ENCODE data around the gene CCDC78. TPM values are rescaled to one million over a fixed set of nuclear protein-coding genes. Genes with fewer than 3 reads are reported as not detected.
"Not testable (repeated sequence)": the region's sequence is repeated elsewhere in the genome, so short reads cannot be mapped to it uniquely, and the experiment has no call there.

The CCDC78 gene
- total RNA-seq, 1 donor from 2014 or later: 3.2 TPM

GRCh38 chr16:749010-749409, 22.8 kb upstream of the CCDC78 start:
- Mint-ChIP-seq H3K27me3 (ENCODE audit: low read depth) (peaks cover 18% of the 10 kb centered on the region), H3K27ac (no peak overlapping the region), H3K9me3 (no peaks in the 10 kb centered on the region), H3K36me3 (no peaks in the 10 kb centered on the region), H3K4me3 (no peak overlapping the region), H3K4me1 (peaks cover 1% of the 10 kb centered on the region)
- TF ChIP-seq CTCF (IDR thresholded peaks at IDR 0.05; ENCODE audit: unreplicated experiment): no peak
- DNase-seq (ENCODE audit: low spot score in 2 of 2, unreplicated experiment in 2 of 2): no peak

- Mint-ChIP-seq H3K36me3 (no peaks in the 10 kb centered on the region), H3K4me1 (peaks cover 1% of the 10 kb centered on the region), H3K4me3 (no peak overlapping the region), H3K27me3 (ENCODE audit: low read depth) (peaks cover 18% of the 10 kb centered on the region), H3K27ac (no peak overlapping the region), H3K9me3 (no peaks in the 10 kb centered on the region)
- DNase-seq (ENCODE audit: low spot score in 2 of 2, unreplicated experiment in 2 of 2): no peak
- no peak for TF ChIP-seq CTCF (IDR thresholded peaks at IDR 0.05; ENCODE audit: unreplicated experiment)
Observed at GRCh38 chr16:747978-748746, 21.9 kb upstream of the CCDC78 start.

- Mint-ChIP-seq H3K27me3 (ENCODE audit: low read depth) (peaks cover 6% of the 10 kb centered on the region), H3K9me3 (no peaks in the 10 kb centered on the region), H3K4me3 (no peak overlapping the region), H3K36me3 (no peaks in the 10 kb centered on the region), H3K27ac (no peak overlapping the region), H3K4me1 (peaks cover 1% of the 10 kb centered on the region)
- no peak for DNase-seq (ENCODE audit: low spot score in 2 of 2, unreplicated experiment in 2 of 2)
- no peak for TF ChIP-seq CTCF (IDR thresholded peaks at IDR 0.05; ENCODE audit: unreplicated experiment)
Observed at GRCh38 chr16:746637-747036, 20.4 kb upstream of the CCDC78 start.

- peak; percentile 53 for TF ChIP-seq CTCF (IDR thresholded peaks at IDR 0.05; ENCODE audit: unreplicated experiment)
- Mint-ChIP-seq H3K27me3 (ENCODE audit: low read depth) (no peaks in the 10 kb centered on the region), H3K4me1 (peaks cover 3% of the 10 kb centered on the region), H3K36me3 (no peaks in the 10 kb centered on the region), H3K9me3 (no peaks in the 10 kb centered on the region), H3K27ac (no peak overlapping the region), H3K4me3 (no peak overlapping the region)
- DNase-seq (ENCODE audit: low spot score in 2 of 2, unreplicated experiment in 2 of 2): no peak
Observed at GRCh38 chr16:745739-746138, 19.5 kb upstream of the CCDC78 start.

GRCh38 chr16:743794-744500, 17.7 kb upstream of the CCDC78 start:
- Mint-ChIP-seq H3K27ac (no peak overlapping the region), H3K4me3 (no peak overlapping the region), H3K9me3 (no peaks in the 10 kb centered on the region), H3K4me1 (peaks cover 9% of the 10 kb centered on the region), H3K36me3 (no peaks in the 10 kb centered on the region), H3K27me3 (ENCODE audit: low read depth) (no peaks in the 10 kb centered on the region)
- no peak for DNase-seq (ENCODE audit: low spot score in 2 of 2, unreplicated experiment in 2 of 2)
- peak; percentile 30 for TF ChIP-seq CTCF (IDR thresholded peaks at IDR 0.05; ENCODE audit: unreplicated experiment)

GRCh38 chr16:742894-743293, 16.7 kb upstream of the CCDC78 start:
- H3K9me3 Mint-ChIP-seq; H3K4me3 Mint-ChIP-seq; DNase-seq (ENCODE audit: low spot score in 2 of 2, unreplicated experiment in 2 of 2); H3K27me3 Mint-ChIP-seq (ENCODE audit: low read depth); H3K36me3 Mint-ChIP-seq; H3K4me1 Mint-ChIP-seq; H3K27ac Mint-ChIP-seq: not testable (repeated sequence)

Data from mesothelial cell of epicardium (in vitro differentiated cells).